OCI-LY7 (cell line): ENCODE results near the gene UPK3A.

ENCODE experiments used
- EZH2phosphoT487 ChIP-seq: fragments of 200-600 bp; sonication (generic); IDR thresholded peaks from 2 replicates; pipeline ENCODE4 v1.6.1; 2018; ENCODE audit warnings: low read depth, borderline replicate concordance, mild to moderate bottlenecking, mixed run types, antibody characterized with exemption, low read length, moderate library complexity, mixed read lengths
- TF ChIP-seq, protein P1 (sequence below): fragments of 200-600 bp; sonication (generic); conservative IDR thresholded peaks from 2 replicates; pipeline ENCODE4 v1.5.1; 2014; ENCODE audit warnings: mild to moderate bottlenecking, antibody characterized with exemption, low read length, moderate library complexity, mixed read lengths

DNA sequence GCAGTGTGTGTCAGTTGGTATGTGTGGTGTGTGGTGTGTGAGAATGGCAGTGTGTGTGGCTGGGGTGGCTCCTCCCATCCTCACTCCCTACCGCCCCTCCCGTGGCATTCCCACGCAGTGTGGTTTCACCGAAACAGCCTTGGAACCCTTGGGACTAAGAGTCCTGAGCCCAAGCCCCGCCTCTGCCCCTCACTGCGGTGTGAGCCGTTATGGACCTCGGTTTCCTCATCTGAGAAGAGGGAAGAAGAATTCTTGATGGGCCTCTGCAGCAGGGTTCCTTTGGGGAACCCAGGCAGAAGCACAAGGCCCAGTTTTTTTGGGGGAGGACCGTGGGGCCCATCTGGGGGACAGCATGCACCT, 7.2 kb downstream of the UPK3A start:
- TF ChIP-seq, protein P1, sequence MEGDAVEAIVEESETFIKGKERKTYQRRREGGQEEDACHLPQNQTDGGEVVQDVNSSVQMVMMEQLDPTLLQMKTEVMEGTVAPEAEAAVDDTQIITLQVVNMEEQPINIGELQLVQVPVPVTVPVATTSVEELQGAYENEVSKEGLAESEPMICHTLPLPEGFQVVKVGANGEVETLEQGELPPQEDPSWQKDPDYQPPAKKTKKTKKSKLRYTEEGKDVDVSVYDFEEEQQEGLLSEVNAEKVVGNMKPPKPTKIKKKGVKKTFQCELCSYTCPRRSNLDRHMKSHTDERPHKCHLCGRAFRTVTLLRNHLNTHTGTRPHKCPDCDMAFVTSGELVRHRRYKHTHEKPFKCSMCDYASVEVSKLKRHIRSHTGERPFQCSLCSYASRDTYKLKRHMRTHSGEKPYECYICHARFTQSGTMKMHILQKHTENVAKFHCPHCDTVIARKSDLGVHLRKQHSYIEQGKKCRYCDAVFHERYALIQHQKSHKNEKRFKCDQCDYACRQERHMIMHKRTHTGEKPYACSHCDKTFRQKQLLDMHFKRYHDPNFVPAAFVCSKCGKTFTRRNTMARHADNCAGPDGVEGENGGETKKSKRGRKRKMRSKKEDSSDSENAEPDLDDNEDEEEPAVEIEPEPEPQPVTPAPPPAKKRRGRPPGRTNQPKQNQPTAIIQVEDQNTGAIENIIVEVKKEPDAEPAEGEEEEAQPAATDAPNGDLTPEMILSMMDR: no peak
- TF ChIP-seq EZH2phosphoT487: no peak
